Tongue (tissue), 2 donors: ENCODE measurements around the gene MRPS18A. TPM values are rescaled to one million over a fixed set of nuclear protein-coding genes. Genes with fewer than 3 reads are reported as not detected.
"Not testable (repeated sequence)": the region's sequence is repeated elsewhere in the genome, so short reads cannot be mapped to it uniquely, and the experiment has no call there.

Source experiments
- DNase-seq: peaks from one replicate; pipeline ENCODE4 v3.0.0-alpha.2; 2015
- total RNA-seq: library from RNA; depleted of rRNA; stranded (reverse); fragments of >200 nt; gene quantifications from one replicate; pipeline ENCODE4 v1.2.3, GENCODE V29; 2014

Gene MRPS18A
- total RNA-seq, 1 donor from 2014 or later, result 31.4 TPM

- DNase-seq, result no peak
These were observed 29.8 kb upstream of the MRPS18A start for GRCh38 chr6:43717389-43717788.

- peak; percentile 97 for DNase-seq
These were observed 28.5 kb upstream of the MRPS18A start for GRCh38 chr6:43716099-43716498.

DNA sequence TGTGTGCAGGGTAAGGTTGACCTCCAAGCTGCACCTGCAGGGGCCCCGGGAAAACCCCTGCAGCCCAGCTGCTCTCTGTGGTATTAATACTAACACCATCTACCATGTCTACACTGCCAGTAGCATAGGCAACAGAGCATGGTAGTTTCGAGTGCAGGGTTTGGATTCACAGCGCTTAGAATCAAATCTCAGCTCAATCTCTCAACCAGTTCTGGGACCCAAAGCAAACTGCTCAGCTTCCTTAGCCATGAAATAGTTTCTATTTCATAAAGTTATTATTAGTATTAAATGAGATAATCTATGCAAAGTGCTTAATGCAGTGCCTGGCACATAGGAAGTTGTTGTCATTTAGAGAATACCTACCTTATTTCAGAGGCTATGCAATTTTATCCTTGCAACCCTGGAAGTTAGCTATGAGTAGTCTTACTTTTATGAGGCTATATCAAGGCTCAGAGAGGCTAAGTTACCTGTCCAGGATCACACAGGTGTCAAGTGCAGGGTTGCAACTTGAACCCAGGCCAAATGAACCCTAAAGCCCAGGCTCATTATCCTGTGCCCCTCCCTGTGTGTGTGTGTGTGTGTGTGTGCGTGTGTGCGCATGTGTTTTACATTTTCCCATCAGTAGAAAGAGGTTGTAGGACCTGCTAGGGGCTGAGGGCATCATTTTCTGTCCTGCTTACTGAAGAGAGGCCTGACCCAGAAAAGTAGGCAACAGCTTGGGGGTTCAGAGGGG is 27.6 kb upstream of the MRPS18A start:
- no peak for DNase-seq

DNA sequence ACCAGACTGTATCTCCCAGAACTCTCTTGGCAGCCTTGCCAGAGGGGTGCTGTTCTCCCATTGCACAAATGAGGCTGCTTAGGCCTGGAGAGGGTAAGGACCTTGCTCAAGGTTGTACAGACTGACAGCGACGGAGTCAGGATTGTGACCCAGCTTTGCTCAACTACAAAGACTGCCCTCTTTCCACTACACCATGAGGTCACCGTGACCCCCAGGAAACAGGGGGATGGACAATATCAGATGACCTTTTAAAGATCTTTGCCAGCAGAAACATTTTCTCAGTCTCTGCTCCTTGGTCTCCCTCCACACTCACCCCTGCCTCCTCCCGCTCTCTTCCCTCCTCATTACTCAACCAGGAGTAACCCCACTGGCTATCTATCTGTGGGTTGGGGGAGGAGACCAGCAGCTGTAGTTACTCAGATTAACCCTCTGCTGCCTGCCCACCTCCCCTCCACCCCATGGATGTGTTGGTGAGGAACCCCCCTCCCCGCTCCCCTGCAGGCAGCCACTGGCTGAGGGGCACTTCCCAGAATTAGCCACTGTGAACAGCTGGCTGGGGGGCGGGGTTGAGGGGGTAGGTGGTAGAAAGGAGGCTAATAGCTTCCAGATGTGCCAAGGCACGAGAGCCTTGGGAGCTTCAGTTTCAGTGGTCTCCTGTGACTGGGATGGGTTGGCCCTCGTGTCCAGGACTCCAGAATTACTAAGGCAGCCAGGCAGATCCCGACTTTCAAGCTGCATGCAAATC is 26.9 kb upstream of the MRPS18A start:
- DNase-seq, result peak; percentile 82

DNA sequence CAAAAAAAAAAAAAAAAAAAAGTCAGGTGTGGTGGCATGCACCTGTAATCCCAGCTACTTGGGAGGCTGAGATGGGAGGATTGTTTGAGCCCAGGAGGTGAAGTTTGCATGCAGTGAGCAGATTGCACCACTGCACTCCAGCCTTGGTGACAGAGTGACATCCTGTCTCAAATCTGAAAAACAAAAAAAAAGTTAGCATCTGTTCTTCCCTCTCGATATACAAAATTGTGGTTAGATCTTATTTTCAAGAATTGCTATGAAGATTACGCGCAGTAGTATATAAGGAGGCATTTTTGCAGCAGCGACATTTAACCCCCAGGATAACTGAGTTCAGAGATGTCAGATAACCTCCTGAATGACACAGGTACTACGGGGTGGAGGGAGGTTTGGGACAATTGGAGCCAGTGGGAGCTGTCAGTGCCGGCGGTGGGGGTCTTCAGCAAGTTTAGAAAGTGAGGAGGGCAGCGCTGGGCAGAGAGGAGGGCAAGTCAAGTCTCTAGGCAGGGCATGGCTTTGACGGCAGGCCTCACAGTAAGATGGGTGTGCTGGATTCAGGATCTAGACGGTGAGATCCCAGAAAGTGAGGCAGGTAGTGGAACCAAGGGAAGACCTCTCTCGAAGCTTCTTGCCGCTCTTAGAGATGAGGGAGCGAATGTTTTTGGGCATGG is 26.2 kb upstream of the MRPS18A start:
- DNase-seq, result no peak

- no peak for DNase-seq
These were observed 25.0 kb upstream of the MRPS18A start for GRCh38 chr6:43712579-43712978.

GRCh38 chr6:43710576-43710975 is 23.0 kb upstream of the MRPS18A start:
- no peak for DNase-seq

- DNase-seq, result no peak
These were observed 22.2 kb upstream of the MRPS18A start for GRCh38 chr6:43709654-43710303.

GRCh38 chr6:43708860-43709653 is 21.5 kb upstream of the MRPS18A start:
- no peak for DNase-seq

- DNase-seq, result no peak
These were observed 20.2 kb upstream of the MRPS18A start for GRCh38 chr6:43707767-43708166.

- no peak for DNase-seq
These were observed 19.7 kb upstream of the MRPS18A start for GRCh38 chr6:43707269-43707668.

DNA sequence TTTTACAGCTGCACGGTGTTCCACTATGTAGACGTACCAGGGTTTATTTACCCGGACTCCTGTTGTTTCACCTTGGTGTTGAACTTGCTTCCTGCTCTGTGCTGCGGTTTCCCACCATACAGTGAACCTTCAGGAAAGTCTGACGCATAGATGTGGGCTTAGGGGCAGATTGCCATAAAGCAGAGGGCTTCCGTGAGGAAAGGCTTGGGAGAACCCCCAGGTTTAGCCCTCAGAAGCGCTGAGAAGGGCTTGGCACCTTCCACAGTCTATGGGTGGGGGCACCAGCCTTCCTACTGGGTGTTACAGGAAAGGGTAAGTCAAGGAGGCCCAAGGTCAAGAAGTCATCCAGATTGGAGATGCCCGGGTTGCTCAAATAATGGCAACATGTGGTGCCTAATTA is 19.2 kb upstream of the MRPS18A start:
- DNase-seq, result no peak

GRCh38 chr6:43705996-43706395 is 18.4 kb upstream of the MRPS18A start:
- DNase-seq, result peak; percentile 56

- no peak for DNase-seq
These were observed 16.2 kb upstream of the MRPS18A start for GRCh38 chr6:43703512-43704429.

GRCh38 chr6:43702534-43703440 is 15.2 kb upstream of the MRPS18A start:
- peak; percentile 96 for DNase-seq

GRCh38 chr6:43702171-43702533 is 14.6 kb upstream of the MRPS18A start:
- DNase-seq, result no peak

GRCh38 chr6:43700939-43701560 is 13.5 kb upstream of the MRPS18A start:
- not testable (repeated sequence) for DNase-seq

- peak; percentile 65 for DNase-seq
These were observed 12.1 kb upstream of the MRPS18A start for GRCh38 chr6:43699564-43700186.
